HepG2 (cell line): Measurements from ENCODE around the gene PTPRD. TPM values are rescaled to one million over a fixed set of nuclear protein-coding genes. Genes with fewer than 3 reads are reported as not detected.

ENCODE experiments used
- ATAC-seq: fragments of 200-7000 bp; cut with Tn5 transposase; 3 replicates; pipeline ENCODE4 v1.9.1; 2020; ENCODE audit warnings: mild to moderate bottlenecking, moderate library complexity
- BruUV-seq: library from RNA; stranded (reverse); fragments of 400-500 nt; replicated peaks from 2 replicates; lab custom pipeline; 2021; lab: Mats Ljungman, UMichigan
- CTCF ChIA-PET: fragments of 300-600 bp; formaldehyde crosslinking; extraction: SDS; loops from one replicate; lab custom pipeline; 2021; ENCODE audit warnings: low total read pairs, inconsistent platforms, low intra/inter-chr PET ratio; lab: Yijun Ruan, JAX
- POLR2A ChIA-PET: fragments of 350-600 bp; sonication (Branson Sonifier 250); formaldehyde crosslinking; loops from one replicate; lab custom pipeline; 2020; ENCODE audit warnings: antibody characterized with exemption, inconsistent platforms; lab: Yijun Ruan, JAX
- DNase-seq: peaks from one replicate; pipeline ENCODE4 v3.0.0-alpha.2; 2015; ENCODE audit warnings: low spot score
- FAIRE-seq: peaks from 3 replicates; lab custom pipeline; 2011; peaks lifted over from hg19 to GRCh38; lab: Jason Lieb, UNC
- H2AFZ ChIP-seq: one replicate; pipeline ENCODE4 v1.6.1; 2011; ENCODE audit warnings: low read length, inconsistent platforms
- H3K27ac ChIP-seq: fragments of 300-600 bp; 3 replicates; pipeline ENCODE4 v1.8.0; 2011; ENCODE audit warnings: mixed run types, mild to moderate bottlenecking, mixed read lengths, low read length, inconsistent platforms; ENCODE audit not compliant: insufficient read depth; ENCODE audit errors: extremely low read length
- H3K27me3 ChIP-seq, 2 experiments: fragments of 200-600 bp in 1 of 2; 2 replicates in 1 of 2; 3 replicates in 1 of 2; pipeline versions ENCODE4 v1.6.0 to v1.8.0; 2011; ENCODE audit warnings: low read length in 2 of 2, mild to moderate bottlenecking in 2 of 2, moderate library complexity in 2 of 2, inconsistent platforms in 1 of 2; ENCODE audit not compliant: insufficient read depth in 2 of 2, control insufficient read depth in 1 of 2
- H3K36me3 ChIP-seq, 2 experiments: fragments of 200-600 bp in 1 of 2; replicated peaks in 1 of 2; 2 replicates in 1 of 2; 3 replicates in 1 of 2; pipeline versions ENCODE4 v1.5.1 to v1.8.0; 2011; ENCODE audit warnings: low read length in 2 of 2, inconsistent platforms in 1 of 2; ENCODE audit not compliant: insufficient read depth in 2 of 2, control insufficient read depth in 1 of 2
- H3K4me1 ChIP-seq: 2 replicates; pipeline ENCODE4 v1.5.1; 2012; ENCODE audit warnings: low read length, inconsistent platforms; ENCODE audit not compliant: insufficient read depth
- H3K4me2 ChIP-seq: 2 replicates; pipeline ENCODE4 v1.6.0; 2011; ENCODE audit warnings: low read depth, low read length, inconsistent platforms
- H3K4me3 ChIP-seq, 3 experiments: fragments of 200-600 bp in 1 of 3; sonication (generic), shearing (Covaris generic) in 1 of 3; replicated peaks in 1 of 3; 2 replicates each; pipeline ENCODE4 v1.5.1; 2011 to 2016; ENCODE audit warnings: low read length in 3 of 3, inconsistent platforms in 2 of 3, low read depth in 2 of 3, mild to moderate bottlenecking in 2 of 3, control low read depth in 1 of 3, mixed read lengths in 1 of 3; ENCODE audit not compliant: insufficient read depth in 1 of 3
- H3K79me2 ChIP-seq: one replicate; pipeline ENCODE4 v1.6.1; 2011; ENCODE audit warnings: low read length, inconsistent platforms; ENCODE audit not compliant: insufficient read depth
- H3K9ac ChIP-seq: 2 replicates; pipeline ENCODE4 v1.6.0; 2011; ENCODE audit warnings: mild to moderate bottlenecking, low read depth, low read length, inconsistent platforms; ENCODE audit not compliant: insufficient read depth
- H3K9me3 ChIP-seq: 2 replicates; pipeline ENCODE4 v1.5.1; 2012; ENCODE audit warnings: mild to moderate bottlenecking, low read length
- H4K20me1 ChIP-seq: 2 replicates; pipeline ENCODE4 v1.6.0; 2011; ENCODE audit warnings: inconsistent platforms, mild to moderate bottlenecking, low read length, moderate library complexity; ENCODE audit not compliant: insufficient read depth
- CENPT ChIP-seq: sonication (generic); formaldehyde crosslinking; IDR thresholded peaks from 2 replicates; pipeline ENCODE4 v1.8.0; 2022; ENCODE audit warnings: low read depth, mild to moderate bottlenecking, moderate library complexity, missing genetic modification reagents
- KMT2A ChIP-seq: sonication (generic); formaldehyde crosslinking; IDR thresholded peaks from 2 replicates; pipeline ENCODE4 v1.4.0; 2020; ENCODE audit warnings: missing genetic modification reagents
- MLLT10 ChIP-seq: sonication (generic); formaldehyde crosslinking; IDR thresholded peaks from 2 replicates; pipeline ENCODE4 v1.4.0; 2020; ENCODE audit warnings: missing genetic modification reagents
- SP2 ChIP-seq: sonication (generic); formaldehyde crosslinking; IDR thresholded peaks from 2 replicates; pipeline ENCODE4 v1.5.1; 2020; ENCODE audit warnings: mild to moderate bottlenecking, missing genetic modification reagents
- ZBTB10 ChIP-seq: sonication (generic); formaldehyde crosslinking; IDR thresholded peaks from 2 replicates; pipeline ENCODE4 v1.4.0; 2020; ENCODE audit warnings: missing genetic modification reagents, borderline replicate concordance
- ZBTB40 ChIP-seq, 2 experiments: fragments of 450-650 bp in 1 of 2; sonication (generic) in 1 of 2; formaldehyde crosslinking in 1 of 2; IDR thresholded peaks; 2 replicates each; pipeline versions ENCODE4 v1.6.1 to v1.8.0; 2016 to 2022; ENCODE audit warnings: antibody characterized with exemption in 1 of 2, mild to moderate bottlenecking in 1 of 2, missing genetic modification reagents in 1 of 2
- ZNF124 ChIP-seq: sonication (generic); formaldehyde crosslinking; IDR thresholded peaks from 2 replicates; pipeline ENCODE4 v1.4.0; 2020; ENCODE audit warnings: missing genetic modification reagents
- ZNF563 ChIP-seq: sonication (generic); formaldehyde crosslinking; IDR thresholded peaks from 2 replicates; pipeline ENCODE4 v1.8.0; 2022; ENCODE audit warnings: mild to moderate bottlenecking, moderate library complexity, missing genetic modification reagents
- ZNF724P ChIP-seq: sonication (generic); formaldehyde crosslinking; IDR thresholded peaks from 2 replicates; pipeline ENCODE4 v1.8.0; 2022; ENCODE audit warnings: missing genetic modification reagents, borderline replicate concordance
- ZNF761 ChIP-seq: sonication (generic); formaldehyde crosslinking; conservative IDR thresholded peaks from 2 replicates; pipeline ENCODE4 v1.4.0; 2020; ENCODE audit warnings: mild to moderate bottlenecking, missing genetic modification reagents
- ZNF772 ChIP-seq: sonication (generic); formaldehyde crosslinking; IDR thresholded peaks from 2 replicates; pipeline ENCODE4 v1.5.0; 2020; ENCODE audit warnings: mild to moderate bottlenecking, missing genetic modification reagents
- WGBS: methylation state at CpG from one replicate; pipeline ENCODE4 v1.1.6; 2017; ENCODE audit warnings: low lambda C conversion rate; 5-methylcytosine and 5-hydroxymethylcytosine counted together
- in situ Hi-C: cut with HindIII; loops from 2 replicates; pipeline ENCODE4 v1.10.0; 2017; ENCODE audit warnings: low pct_unique_long_range_greater_than_20kb; ENCODE audit not compliant: extremely low pct_ligation_motif_present
- intact Hi-C: fragments of 100-400 bp; cut with micrococcal nuclease; formaldehyde crosslinking; loops from one replicate; pipeline ENCODE4 v1.10.0; 2022; ENCODE audit not compliant: unreplicated experiment
- polyA plus RNA-seq, 8 experiments: library from polyadenylated mRNA; depleted of rRNA in 3 of 8; stranded (reverse) in 7 of 8; unstranded in 1 of 8; fragments of >200 nt; fragmentation: Illumina TruSeq in 4 of 8; extraction: Trizol in 4 of 8; gene quantifications; 2 replicates each; pipeline versions ENCODE4 v1.2.1 to v1.2.3, GENCODE V29; 2011 to 2016; ENCODE audit warnings: low read depth in 4 of 8, missing spikeins in 1 of 8, mixed read lengths in 1 of 8; ENCODE audit not compliant: insufficient read depth in 1 of 8
- total RNA-seq, 5 experiments: library from RNA; depleted of rRNA; stranded (reverse); fragments of >200 nt; fragmentation: Illumina TruSeq; extraction: Trizol; gene quantifications; 2 replicates each; pipeline ENCODE4 v1.2.3, GENCODE V29; 2016; ENCODE audit warnings: low read depth in 1 of 5

Gene PTPRD
- total and polyA plus RNA-seq, 2 of the 13 experiments (the other 11 are each of a cell fraction or from before 2014, with no cell fraction given): 0.05 TPM; not detected in 1

GRCh38 chr9:10661376-10661775, 48.6 kb upstream of the PTPRD start (continued):
- TF ChIP-seq ZNF563 (CRISPR knock-in tag) (no peak), KMT2A (CRISPR knock-in tag) (no peak)

GRCh38 chr9:10651012-10651411, 38.2 kb upstream of the PTPRD start:
- DNase-seq (no peak), ATAC-seq (no peak), FAIRE-seq (no peak)
- Histone ChIP-seq H3K27ac (no peak overlapping the region), H3K4me1 (no peaks in the 10 kb centered on the region), H3K4me2 (no peak overlapping the region), H3K9ac (no peak overlapping the region), H3K79me2 (no peaks in the 10 kb centered on the region), H3K27me3 (no peaks in the 10 kb centered on the region), H4K20me1 (no peaks in the 10 kb centered on the region), H3K36me3 (no peaks in the 10 kb centered on the region), H3K9me3 (peaks cover 33% of the 10 kb centered on the region), H2AFZ (no peak overlapping the region), H3K4me3 (no peak overlapping the region)
- ChIA-PET POLR2A (no interaction called here), CTCF (no interaction called here)
- no TSS peak for BruUV-seq
- intact Hi-C loops: no loop called here
- 0% methylated on average over 1 of the region's 2 CpGs for WGBS
- in situ Hi-C loops: no loop called here
- no peak for TF ChIP-seq MLLT10
- no peak for TF ChIP-seq ZBTB10 (CRISPR knock-in tag)
- no peak for TF ChIP-seq ZNF772 (CRISPR knock-in tag)
- TF ChIP-seq SP2 (CRISPR knock-in tag): no peak
- no peak for TF ChIP-seq ZBTB40 (IDR thresholded peaks at IDR 0.05)
- TF ChIP-seq ZBTB40 (CRISPR knock-in tag; IDR thresholded peaks at IDR 0.05): no peak
- TF ChIP-seq ZNF563 (CRISPR knock-in tag): no peak
- no peak for TF ChIP-seq ZNF761
- TF ChIP-seq ZNF124 (CRISPR knock-in tag): no peak
- TF ChIP-seq ZNF724P (CRISPR knock-in tag): no peak
- no peak for TF ChIP-seq CENPT (CRISPR knock-in tag)
